HL-60 (cell line): ENCODE results near the gene CHCHD1.
"Not testable (repeated sequence)": the region's sequence is repeated elsewhere in the genome, so short reads cannot be mapped to it uniquely, and the experiment has no call there.

Source experiments
- DNase-seq, 2 experiments: peaks; one replicate each; pipeline ENCODE4 v3.0.0-alpha.2; 2010 to 2020; ENCODE audit warnings: low read depth in 1 of 2, low spot score in 1 of 2
- H3K27ac ChIP-seq: fragments of 250-450 bp; sonication (Bioruptor Pico); replicated peaks from 2 replicates; pipeline ENCODE4 v1.5.1; 2020; ENCODE audit warnings: mild to moderate bottlenecking, moderate library complexity
- H3K27me3 ChIP-seq: fragments of 250-450 bp; sonication (Bioruptor Pico); 2 replicates; pipeline ENCODE4 v1.5.1; 2021; ENCODE audit warnings: mild to moderate bottlenecking, moderate library complexity; ENCODE audit not compliant: insufficient read depth, poor library complexity, severe bottlenecking
- H3K4me3 ChIP-seq: replicated peaks from 2 replicates; pipeline ENCODE4 v1.5.1; 2011; ENCODE audit warnings: mild to moderate bottlenecking, control low read depth, low read length; ENCODE audit not compliant: insufficient read depth
- GABPA ChIP-seq: IDR thresholded peaks from 2 replicates; pipeline ENCODE4 v1.6.1; 2012; ENCODE audit warnings: low read depth
- POLR2AphosphoS5 ChIP-seq: IDR thresholded peaks from 2 replicates; pipeline ENCODE4 v1.6.1; 2012; ENCODE audit warnings: low read depth
- REST ChIP-seq: IDR thresholded peaks from 2 replicates; pipeline ENCODE4 v1.6.1; 2012; ENCODE audit warnings: low read depth; ENCODE audit not compliant: insufficient replicate concordance
- SPI1 ChIP-seq: IDR thresholded peaks from 2 replicates; pipeline ENCODE4 v1.6.1; 2012; ENCODE audit warnings: low read depth, mild to moderate bottlenecking, borderline replicate concordance
- TF ChIP-seq, protein P1 (sequence below): IDR thresholded peaks from one replicate; pipeline ENCODE4 v1.5.1; 2011; ENCODE audit warnings: low read length, control low read depth, inconsistent platforms; ENCODE audit not compliant: insufficient read depth

Gene CHCHD1

GRCh38 chr10:73827346-73828089 is 45.7 kb downstream of the CHCHD1 start:
- H3K27me3 ChIP-seq: no peaks in the 10 kb centered on the region
- H3K4me3 ChIP-seq: no peak overlapping the region
- H3K27ac ChIP-seq: no peak overlapping the region
- TF ChIP-seq REST (no peak), POLR2AphosphoS5 (no peak), GABPA (no peak), SPI1 (no peak)
- TF ChIP-seq, protein P1, sequence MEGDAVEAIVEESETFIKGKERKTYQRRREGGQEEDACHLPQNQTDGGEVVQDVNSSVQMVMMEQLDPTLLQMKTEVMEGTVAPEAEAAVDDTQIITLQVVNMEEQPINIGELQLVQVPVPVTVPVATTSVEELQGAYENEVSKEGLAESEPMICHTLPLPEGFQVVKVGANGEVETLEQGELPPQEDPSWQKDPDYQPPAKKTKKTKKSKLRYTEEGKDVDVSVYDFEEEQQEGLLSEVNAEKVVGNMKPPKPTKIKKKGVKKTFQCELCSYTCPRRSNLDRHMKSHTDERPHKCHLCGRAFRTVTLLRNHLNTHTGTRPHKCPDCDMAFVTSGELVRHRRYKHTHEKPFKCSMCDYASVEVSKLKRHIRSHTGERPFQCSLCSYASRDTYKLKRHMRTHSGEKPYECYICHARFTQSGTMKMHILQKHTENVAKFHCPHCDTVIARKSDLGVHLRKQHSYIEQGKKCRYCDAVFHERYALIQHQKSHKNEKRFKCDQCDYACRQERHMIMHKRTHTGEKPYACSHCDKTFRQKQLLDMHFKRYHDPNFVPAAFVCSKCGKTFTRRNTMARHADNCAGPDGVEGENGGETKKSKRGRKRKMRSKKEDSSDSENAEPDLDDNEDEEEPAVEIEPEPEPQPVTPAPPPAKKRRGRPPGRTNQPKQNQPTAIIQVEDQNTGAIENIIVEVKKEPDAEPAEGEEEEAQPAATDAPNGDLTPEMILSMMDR: no peak
- no peak for DNase-seq

GRCh38 chr10:73828161-73828560 is 46.3 kb downstream of the CHCHD1 start:
- DNase-seq: no peak
- H3K4me3 ChIP-seq: no peak overlapping the region
- TF ChIP-seq POLR2AphosphoS5 (no peak), REST (no peak), GABPA (no peak), SPI1 (no peak)
- TF ChIP-seq, protein P1: no peak
- no peak overlapping the region for H3K27ac ChIP-seq
- no peaks in the 10 kb centered on the region for H3K27me3 ChIP-seq

GRCh38 chr10:73829090-73829489 is 47.2 kb downstream of the CHCHD1 start:
- not testable (repeated sequence) for DNase-seq, H3K27me3 ChIP-seq, H3K4me3 ChIP-seq, H3K27ac ChIP-seq
